Posterior vena cava (tissue), 2 donors: ENCODE measurements around the gene TMEM80. TPM values are rescaled to one million over a fixed set of nuclear protein-coding genes. Genes with fewer than 3 reads are reported as not detected.
A peak's percentile ranks its signal among the peaks of the same experiment; 100 is the strongest.
"Not testable (repeated sequence)": the region's sequence is repeated elsewhere in the genome, so short reads cannot be mapped to it uniquely, and the experiment has no call there.

Experiments
- DNase-seq: peaks from one replicate; pipeline ENCODE4 v3.0.0-alpha.2; 2020; ENCODE audit warnings: low spot score
- intact Hi-C, 2 donors: fragments of 100-400 bp; cut with DNase I; formaldehyde crosslinking; loops; one replicate each; pipeline versions ENCODE4 v1.14.1 to v1.14.2; 2022 to 2023
- total RNA-seq, 2 donors: library from RNA; stranded (reverse); fragmentation: NEBNext Ultra II Directional; extraction: Animal tissue kit (Norgen Biotek cat#: 25700); gene quantifications; one replicate each; pipeline ENCODE4 v1.2.1, GENCODE V29; 2021
- donor health status: DM: yes; HTN: yes; CAD: no.
- donor health status: DM: yes; HTN: yes; CAD: no.

Gene TMEM80
- total RNA-seq, 2 donors from 2014 or later: 13.5 to 19.3 TPM

DNA sequence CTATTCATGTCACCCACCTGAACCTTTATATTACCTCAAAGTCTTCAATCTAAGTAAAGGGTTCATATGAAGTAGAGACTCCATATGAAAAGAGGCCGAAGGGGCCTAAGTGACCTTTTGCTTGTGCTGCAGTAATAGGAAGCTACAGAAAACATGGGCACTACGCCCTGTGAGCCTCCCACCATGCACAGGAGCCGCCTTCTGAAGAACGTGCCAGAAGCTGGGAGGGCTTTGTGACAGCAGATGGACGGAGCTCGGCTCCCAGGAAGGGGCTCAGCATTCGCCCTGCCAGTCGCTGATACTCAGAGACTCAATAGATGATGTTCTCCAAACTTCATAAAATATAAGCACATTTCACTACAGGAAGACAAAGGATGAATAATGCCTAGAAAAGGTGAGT is 21.8 kb upstream of the TMEM80 start:
- intact Hi-C loops: no loop called here
- no peak for DNase-seq

DNA sequence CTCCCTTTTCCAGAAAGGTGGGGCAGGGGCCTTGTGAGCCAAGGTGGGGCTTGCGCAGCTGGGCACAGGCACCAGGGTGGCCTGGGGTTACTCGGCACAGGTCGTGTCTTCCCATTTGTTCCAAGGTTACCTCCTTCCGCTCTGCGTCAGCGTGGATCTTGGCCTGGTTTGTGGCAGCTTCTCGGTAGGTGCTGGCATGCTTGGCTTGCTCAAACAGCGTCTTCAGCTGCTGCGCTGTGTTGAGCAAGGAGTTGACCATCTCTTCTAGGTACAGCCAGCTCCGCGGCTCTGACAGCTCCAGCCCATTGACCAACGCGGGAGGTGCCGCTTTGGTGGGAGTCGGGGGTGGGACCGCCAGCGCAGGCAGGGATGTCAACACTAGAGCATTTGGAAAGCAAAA is 21.2 kb upstream of the TMEM80 start:
- intact Hi-C loops: no loop called here
- DNase-seq: no peak

DNA sequence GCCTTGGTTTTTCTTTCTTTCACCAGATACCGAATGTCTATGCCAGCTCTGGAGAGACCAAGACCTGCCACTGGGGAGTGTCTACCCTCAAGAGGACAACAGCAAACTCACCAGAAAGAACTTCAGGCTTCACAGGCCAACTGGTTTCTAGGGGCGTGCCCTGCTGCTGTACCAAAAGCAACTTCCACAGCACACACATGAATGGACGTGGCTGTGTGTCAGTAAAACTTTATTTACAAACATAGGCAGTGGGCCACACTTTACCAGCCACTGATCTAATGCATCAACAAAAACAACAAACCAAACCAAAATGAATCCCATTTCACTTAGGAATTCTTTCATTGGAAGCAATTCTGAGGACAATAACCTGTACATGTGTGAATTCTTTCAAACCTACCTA is 17.3 kb upstream of the TMEM80 start:
- intact Hi-C loops: no loop called here
- DNase-seq: no peak

DNA sequence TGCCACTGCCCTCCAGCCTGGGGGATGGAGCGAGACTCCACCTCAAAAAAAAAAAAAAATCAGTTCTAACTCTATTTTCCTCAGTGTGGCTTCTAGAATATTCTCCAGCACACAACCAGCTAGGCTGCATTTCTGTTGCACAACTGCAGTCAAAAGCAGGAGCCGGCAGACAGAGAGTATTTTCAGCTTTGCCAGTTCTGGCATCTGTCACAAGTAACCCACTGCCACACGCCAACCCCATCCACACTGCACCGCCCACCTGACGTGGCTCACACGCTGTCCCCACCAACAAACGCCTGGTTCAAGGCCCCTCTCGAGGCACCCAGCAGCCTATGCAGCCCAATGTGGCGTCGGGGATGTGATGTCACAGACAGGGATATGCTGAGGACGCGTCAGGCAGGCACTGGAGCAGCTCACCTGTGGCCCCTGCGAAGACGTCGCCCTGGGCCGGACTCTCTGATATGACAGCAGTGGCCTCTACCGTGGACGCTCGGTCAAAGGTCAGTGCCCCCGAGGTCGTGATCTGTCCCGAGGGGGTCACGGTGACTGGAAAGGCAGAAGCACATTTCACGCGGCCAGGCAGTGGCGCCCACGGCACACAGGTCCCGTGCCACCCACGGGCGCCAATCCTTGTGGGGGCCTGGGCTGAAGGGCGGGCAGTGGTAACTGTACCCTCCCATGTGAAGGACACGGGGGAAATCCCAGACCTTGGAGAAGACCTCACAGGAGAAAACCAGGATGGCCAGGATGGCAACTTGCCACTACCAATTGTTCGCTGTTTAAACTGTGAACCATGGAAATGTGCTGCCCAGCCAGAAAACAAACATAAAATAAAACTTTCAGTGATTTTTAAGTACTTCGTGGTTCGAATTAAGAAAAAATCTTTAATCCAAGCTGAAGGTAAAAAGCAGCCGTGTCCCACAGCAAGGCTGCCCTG is 16.1 kb upstream of the TMEM80 start:
- intact Hi-C loops: no loop called here
- DNase-seq: no peak

DNA sequence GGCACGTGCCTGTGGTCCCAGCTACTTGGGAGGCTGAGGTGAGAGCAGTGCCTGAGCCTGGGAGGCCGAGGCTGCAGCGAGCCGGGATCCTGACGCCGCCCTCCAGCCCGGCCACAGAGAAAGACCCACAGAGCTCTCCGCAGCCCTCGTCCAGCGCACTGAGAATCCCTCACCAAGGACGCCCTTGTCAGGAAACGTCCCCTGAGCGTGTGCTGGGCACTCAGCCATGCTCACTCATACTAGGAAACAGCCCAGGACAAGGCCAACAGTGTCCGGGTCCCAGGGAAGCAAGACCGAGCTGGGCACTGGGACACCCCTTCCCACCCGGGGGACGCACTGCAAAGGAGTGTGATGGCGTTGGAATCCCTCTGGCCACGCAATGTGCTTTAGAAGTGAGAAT is 15.1 kb upstream of the TMEM80 start:
- intact Hi-C loops: no loop called here
- no peak for DNase-seq

DNA sequence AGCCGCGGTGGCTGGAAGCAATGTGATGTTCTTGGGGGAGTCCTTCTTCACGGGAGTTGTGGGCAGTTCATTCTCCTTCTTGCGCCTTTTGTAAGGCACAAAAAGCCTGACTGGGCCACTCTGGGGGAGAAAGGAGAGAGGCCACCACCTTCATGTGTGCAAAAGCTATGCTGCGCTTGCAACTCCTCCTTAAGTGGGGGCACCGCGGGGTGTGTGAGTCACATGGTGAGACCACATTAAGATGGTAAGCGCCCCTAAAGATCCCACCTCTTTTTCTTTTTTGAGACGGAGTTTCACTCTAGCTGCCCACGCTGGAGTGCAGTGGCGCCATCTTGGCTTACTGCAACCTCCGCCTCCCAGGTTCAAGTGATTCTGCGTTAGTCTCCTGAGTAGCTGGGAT is 14.6 kb upstream of the TMEM80 start:
- no peak for DNase-seq
- intact Hi-C loops: no loop called here

DNA sequence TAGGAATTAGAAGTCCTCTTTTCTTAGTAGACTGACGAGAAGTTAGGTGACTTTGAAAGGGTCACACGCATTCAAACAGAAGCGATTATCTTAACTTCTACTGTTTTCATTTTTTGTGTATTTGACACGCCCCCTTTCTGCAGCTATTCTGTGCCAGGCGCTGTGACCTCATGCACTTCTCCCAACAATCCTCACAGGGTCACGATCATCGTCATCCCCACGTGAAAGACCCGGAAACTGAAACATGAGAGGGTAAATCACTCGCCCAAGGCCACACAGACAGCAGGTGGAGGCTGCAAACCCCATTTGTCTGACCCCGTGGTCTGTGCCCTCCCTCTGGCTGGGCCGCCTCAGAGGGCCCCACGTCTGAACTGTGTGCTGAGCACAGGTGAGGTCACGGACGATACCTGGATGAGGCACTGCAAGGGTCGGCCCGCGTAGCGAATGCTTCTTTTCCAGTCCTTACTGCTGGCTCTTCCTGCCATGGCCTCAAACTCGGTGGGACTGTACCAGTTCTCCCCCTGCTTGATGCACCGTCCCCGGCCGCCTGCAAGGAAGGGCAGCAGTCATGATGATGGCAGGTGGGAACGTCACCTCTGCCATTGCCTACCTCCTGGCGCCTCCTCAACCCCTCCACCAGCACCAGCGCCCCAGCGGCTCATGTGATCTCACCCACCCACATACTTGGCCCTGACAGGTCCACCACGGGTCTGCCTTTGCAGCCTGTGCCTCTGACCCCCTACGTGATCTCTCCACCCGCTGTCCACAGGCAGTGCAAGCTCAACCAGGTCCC is 9.0 kb upstream of the TMEM80 start:
- intact Hi-C loops: no loop called here
- DNase-seq: no peak

DNA sequence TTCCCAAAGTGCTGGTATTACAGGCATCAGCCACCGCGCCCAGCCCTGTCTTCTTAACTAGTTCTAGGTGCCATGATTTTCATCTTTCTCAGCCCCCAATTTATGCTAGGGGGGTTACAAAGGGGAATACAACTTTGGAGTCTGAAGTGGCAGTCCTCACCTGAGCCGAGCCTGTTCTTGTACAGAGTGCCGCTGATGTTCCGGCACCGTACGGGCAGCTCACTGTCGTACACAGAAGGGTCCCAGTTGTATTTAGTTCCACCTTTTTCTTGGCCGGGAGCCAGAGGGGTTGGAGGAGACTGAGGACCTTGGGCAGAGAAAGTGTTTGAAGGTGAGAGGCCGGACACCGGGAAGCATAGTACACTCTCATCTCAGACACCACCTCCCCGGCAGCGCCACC is 7.9 kb upstream of the TMEM80 start:
- intact Hi-C loops: no loop called here

DNA sequence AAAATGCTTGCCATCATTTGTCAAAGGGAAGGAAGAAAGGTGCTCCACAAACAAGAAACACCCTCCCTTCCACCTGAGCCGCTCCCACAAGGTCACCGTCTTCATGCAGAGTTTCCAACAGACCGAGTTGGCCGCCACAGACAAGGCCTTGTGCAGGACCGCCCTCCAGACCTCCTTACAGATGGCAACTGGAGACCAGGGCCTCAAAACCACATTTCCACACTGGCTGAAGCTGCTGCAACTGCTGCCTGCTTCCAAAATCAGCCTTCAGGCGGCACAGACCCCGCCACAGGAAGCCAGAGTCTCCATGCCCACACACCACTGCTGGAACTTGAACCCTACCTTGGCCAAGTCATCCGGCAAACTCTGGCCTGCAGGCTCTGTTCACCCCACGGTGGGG is 6.9 kb upstream of the TMEM80 start:
- DNase-seq: no peak
- intact Hi-C loops: no loop called here

More for the DNA sequence above, 7.9 kb upstream of the TMEM80 start:
- DNase-seq: no peak

DNA sequence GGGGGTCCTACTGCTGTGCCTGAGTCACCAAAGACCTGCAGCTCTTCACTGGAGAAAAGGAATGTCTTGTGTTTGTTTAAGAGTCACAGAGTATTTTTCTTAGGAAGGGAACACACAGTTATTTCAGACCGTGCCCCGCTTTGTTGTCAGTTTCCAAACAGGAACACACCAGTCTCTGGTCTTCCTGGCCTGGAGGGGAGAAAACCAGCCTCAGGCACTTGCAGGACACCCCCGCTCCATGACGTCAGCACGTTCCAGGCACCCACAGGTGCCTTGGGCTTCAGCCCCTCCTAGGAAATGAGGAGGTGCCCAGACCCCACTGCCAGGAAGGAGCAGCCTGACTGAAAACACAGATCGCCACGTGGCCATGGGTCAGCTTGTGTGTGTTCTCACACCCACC is 6.0 kb upstream of the TMEM80 start:
- intact Hi-C loops: no loop called here
- no peak for DNase-seq

DNA sequence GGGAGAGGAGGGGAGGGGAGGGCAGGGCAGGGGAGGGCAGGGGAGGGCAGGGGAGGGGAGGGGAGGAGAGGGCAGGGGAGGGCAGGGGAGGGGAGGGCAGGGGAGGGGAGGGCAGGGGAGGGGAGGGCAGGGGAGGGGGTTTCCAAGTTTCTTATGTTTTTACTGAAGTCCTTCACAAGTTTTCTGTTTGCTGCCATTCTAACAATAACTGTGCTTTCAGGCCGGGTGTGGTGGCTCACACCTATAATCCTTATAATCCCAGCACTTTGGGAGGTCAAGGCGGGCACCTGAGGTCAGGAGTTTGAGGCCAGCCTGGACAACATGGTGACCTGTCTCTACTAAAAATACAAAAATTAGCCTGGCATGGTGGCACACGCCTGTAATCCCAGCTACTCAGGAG is 5.4 kb upstream of the TMEM80 start:
- intact Hi-C loops, DNase-seq: not testable (repeated sequence)

DNA sequence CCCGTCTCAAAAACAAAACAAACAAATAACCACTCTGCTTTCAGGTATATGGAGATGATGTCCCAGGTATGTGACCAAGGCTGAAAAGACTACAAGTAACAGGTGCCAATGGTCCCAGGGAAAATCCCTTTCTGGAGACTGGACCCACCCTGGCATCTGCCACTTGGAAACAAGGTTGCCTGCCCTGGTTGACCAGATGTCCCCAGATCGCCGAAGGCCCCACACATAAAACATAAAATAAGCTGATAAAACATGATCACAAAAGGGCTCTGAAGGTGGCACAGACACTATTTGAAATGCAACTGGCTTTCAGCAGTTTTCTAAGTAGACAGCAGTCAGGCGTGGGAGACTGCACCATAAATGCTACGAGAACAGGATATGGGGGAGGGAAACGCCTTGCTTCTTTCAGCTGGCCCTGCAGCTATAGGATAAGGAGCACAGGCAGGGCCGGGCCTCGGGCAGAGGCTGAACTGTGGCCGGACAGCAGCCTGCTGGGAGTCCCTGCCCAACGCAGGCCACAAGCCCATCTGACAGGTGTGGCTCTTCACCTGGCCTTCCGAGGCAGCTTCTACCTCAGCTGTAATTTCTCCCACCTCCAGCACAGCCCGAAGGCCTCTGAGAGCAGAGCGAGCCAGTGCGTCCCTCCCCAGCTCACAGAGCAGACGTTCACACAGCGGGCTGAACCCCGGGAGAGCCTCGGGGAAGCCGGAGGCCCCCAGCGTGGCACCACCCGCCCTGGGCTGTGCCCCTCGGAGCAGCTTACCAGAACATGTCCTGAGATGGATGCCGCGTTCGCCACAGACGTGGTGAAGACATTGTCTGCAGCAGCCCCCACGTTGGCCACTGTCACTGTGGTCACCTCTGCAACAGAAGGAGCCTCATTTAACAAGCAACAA is 4.6 kb upstream of the TMEM80 start:
- intact Hi-C loops: no loop called here
- no peak for DNase-seq

DNA sequence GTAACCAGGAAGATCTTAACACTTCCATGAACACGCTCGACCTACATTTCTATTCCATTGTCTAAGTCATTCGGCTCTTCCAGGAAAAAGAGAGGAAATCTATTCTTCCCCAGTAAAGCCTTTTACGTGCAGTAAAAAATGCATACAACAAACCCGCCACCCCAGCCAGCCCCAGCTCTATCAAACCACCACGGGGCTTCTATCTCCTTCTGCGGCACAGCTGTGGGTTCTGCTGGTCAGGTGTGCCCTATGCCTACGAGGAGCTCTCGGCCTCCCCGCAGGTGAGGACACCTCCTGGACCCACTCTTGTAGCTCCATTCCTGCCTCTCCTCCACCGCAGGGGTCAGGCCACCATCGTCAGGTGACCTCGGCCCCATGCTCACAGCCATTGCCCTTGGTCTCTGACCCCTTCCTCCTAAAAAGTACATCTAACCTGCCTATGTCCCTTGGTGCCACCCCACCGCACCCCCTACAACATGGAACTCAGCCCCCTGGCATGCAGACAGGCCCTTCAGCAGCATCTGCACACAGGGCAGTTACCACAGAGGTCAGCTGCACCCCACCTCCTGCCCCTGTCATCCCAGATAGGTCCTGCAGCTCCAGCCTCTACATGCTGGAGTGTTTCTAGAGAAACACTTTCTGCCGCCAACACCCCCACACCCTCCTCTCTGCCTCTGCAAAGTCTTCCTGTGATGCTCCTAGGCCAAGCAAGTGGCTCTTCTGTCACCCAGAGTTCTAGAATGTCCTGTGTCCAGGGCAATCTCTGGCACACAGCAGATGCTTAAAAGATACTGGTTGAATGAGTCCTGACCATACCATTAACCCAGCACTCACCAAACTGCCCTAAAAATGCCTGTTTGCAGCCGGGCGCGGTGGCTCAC is 3.7 kb upstream of the TMEM80 start:
- DNase-seq: no peak
- intact Hi-C loops: no loop called here

DNA sequence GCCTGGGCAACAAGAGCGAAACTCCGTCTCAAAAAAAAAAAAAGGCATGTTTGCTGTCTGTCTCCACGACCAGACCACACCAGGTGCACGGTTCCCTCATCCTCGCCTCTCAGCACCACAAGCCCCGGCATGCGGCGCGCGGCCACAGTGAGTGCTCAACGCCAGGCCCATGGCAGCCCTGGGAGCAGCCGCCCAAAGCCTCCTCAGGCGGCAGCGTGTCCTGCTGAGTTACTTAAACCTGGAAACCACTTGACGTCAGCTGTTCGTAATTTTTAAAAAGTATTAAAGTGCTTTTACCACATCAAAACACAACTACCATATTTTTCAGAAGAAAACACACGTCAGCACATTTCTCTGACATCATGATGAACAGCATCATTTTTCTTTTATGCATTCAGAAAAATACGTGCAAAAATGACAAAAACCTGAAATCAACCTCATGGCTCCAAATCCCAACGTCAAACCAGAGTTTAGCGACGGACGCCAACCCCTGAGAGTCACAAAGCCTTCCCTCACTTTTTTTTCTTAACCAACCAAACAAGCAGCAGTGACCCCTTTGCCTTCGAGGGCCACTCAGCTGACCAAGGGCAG is 2.7 kb upstream of the TMEM80 start:
- no peak for DNase-seq
- intact Hi-C loops: no loop called here

DNA sequence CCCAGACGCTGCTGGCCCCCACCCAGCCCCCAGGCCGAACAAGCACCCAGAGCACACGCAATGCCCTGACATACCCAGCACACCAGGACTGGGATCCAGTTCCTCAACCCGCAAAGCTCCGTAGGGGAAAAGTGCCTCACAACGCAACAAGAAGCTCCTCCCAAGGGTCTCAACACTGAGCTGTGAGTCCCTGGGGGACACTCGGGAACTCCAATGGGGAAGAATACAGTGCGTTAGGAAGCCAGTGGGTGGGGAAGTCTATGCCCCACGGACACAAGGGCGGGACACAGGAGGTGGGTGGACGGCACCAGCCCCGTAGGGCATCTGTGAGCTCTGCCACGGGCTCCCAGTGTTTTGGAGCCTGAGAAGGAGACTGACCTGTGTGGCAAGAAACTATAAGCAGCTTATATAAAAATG is 2.2 kb upstream of the TMEM80 start:
- no peak for DNase-seq
- intact Hi-C loops: no loop called here

DNA sequence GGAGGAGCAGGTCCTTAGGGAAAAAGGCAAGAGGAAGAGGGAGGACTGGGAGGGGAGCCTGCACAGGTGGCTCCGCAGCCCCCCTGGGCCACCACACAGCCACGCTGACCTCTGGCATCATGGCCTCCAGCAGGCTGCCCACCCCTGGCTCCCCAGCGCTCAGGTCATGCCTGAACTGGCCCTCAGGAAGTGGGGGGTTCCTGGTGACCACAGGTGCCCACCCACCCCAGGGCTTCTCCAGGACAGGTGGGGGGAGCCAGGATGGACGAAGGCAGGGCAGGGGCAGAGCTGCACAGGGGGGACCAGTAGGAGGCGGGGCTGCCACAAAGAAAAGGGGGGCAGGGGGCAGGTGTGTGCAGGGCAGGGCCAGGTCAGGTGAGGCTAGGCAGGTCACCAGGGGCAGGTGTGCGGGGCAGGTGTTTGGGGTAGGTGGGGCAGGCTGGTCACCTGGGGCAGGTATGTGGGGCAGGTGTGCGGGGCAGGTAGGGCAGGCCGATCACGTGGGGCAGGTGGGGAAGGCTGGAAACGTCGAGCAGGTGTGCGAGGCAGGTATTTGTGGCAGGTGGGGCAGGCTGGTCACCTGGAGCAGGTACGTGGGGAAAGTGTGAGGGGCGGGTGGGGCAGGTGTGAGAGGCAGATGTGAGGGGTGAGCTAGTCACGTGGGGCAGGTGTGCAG is 1.6 kb upstream of the TMEM80 start:
- intact Hi-C loops: no loop called here
- no peak for DNase-seq

DNA sequence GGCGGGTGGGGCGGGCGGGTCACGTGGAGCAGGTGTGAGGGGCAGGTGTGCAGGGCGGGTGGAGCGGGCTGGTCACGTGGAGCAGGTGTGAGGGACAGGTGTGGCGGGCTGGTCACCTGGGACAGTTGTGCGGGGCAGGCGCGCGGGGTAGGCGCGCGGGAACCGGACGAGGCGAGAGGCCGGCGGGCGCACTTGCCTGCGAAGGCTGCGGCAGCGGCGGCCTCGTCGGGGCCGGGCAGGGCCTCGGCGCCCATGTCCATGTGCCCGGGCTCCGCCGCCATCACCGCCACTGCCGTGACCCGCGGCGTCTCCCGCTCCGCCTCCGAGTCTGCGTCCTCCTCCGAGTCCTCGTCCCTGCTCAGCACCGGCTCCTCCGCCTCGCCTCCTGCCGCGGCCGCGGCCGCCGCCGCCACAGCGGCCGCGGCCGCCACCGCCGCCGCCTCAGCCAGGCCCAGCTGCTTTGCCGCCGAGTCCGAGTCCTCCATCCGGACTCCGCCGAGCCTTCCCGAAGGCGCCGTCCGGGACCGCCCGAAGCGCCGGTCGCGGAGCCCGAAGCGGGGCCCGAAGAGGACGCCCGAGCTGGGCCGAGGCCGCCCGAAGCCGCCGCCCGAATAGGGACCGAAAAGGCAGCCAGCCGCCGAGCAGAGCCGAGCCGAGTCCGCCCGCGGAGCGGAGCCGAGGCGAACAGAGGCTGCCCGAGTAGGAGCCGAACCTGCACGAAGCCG is 891 bp upstream of the TMEM80 start, which contains the start of gene DEAF1:
Gene DEAF1, minus strand, starts transcription at position 660 of the 725 bp plus-strand sequence. Its CDS starts 175 bp downstream, at position 485.
- intact Hi-C loops: no loop called here

More for the DNA sequence above, 891 bp upstream of the TMEM80 start, which contains the start of gene DEAF1:
- DNase-seq: peak; percentile 100
